ENCODE data around the gene CPTP. TPM values are rescaled to one million over a fixed set of nuclear protein-coding genes. Genes with fewer than 3 reads are reported as not detected.
"Not testable (repeated sequence)": the region's sequence is repeated elsewhere in the genome, so short reads cannot be mapped to it uniquely, and the experiment has no call there.

The CPTP gene
- total and polyA plus RNA-seq, 10 of the 15 experiments (the other 5 are each of a cell fraction or from before 2014, with no cell fraction given): 0.06 to 24.3 (median 10.0) TPM

- DNase-seq (ENCODE audit: low read depth, low spot score) (no peak), FAIRE-seq (no peak), ATAC-seq (no peak)
- peak; percentile 47 for TF ChIP-seq POLR2A (IDR thresholded peaks at IDR 0.05; ENCODE audit: low read depth, low read length)
- TF ChIP-seq SREBF1 (IDR thresholded peaks at IDR 0.05; ENCODE audit: low read length): no peak
- Histone ChIP-seq H3K27me3 (replicated peaks in 1 of 2; ENCODE audit: control insufficient read depth in 2 of 2, insufficient read depth in 2 of 2, low read length in 1 of 2) (no peaks in the 10 kb centered on the region), H3K4me2 (ENCODE audit: control insufficient read depth, insufficient read depth) (no peak overlapping the region), H3K36me3 (ENCODE audit: control insufficient read depth in 2 of 2, insufficient read depth in 2 of 2, low read length in 1 of 2) (peaks cover 3 to 40% of the 10 kb centered on the region in 2 experiments; a peak in 3 of 4 replicates), H4K20me1 (ENCODE audit: control insufficient read depth, insufficient read depth) (no peaks in the 10 kb centered on the region; the same call in 1 of the 2 replicates), H3K4me3 (no peak overlapping the region), H3K9ac (ENCODE audit: control insufficient read depth, insufficient read depth, low read length) (no peak overlapping the region), H3K9me3 (replicated peaks; ENCODE audit: control insufficient read depth, insufficient read depth, low read length) (no peaks in the 10 kb centered on the region), H3K4me1 (ENCODE audit: control insufficient read depth, insufficient read depth, low read length) (no peaks in the 10 kb centered on the region), H2AFZ (ENCODE audit: control insufficient read depth, low read depth, low read length) (no peak overlapping the region), H3K27ac (ENCODE audit: control insufficient read depth, insufficient read depth) (no peak overlapping the region), H3K79me2 (ENCODE audit: control insufficient read depth, insufficient read depth, low read length) (peaks cover 2% of the 10 kb centered on the region; the same call in 1 of the 2 replicates)
- RAD21 ChIA-PET (ENCODE audit: unreplicated experiment): no interaction called here
- WGBS (ENCODE audit: insufficient coverage, insufficient replicate concordance, low lambda C conversion rate, missing lambda C conversion rate): 92% methylated on average over 23 of the region's 23 CpGs
- intact Hi-C loops (cut with micrococcal nuclease; ENCODE audit: unreplicated experiment): no loop called here
- CTCF ChIA-PET: no interaction called here
- in situ Hi-C loops (cut with MboI): no loop called here
- POLR2A ChIA-PET: no interaction called here
- SMC1A ChIA-PET (ENCODE audit: uncharacterized antibody, unreplicated experiment): no interaction called here
- no TSS peak for BruUV-seq (replicated peaks)
Observed at GRCh38 chr1:1314678-1315335, 9.8 kb upstream of the CPTP start.

GRCh38 chr1:1315435-1315954 is 9.1 kb upstream of the CPTP start:
- H3K9ac ChIP-seq (ENCODE audit: control insufficient read depth, insufficient read depth, low read length): no peak overlapping the region
- intact Hi-C loops (cut with micrococcal nuclease; ENCODE audit: unreplicated experiment) (no loop called here), in situ Hi-C loops (cut with MboI) (no loop called here)
- FAIRE-seq: no peak
- WGBS (ENCODE audit: insufficient coverage, insufficient replicate concordance, low lambda C conversion rate, missing lambda C conversion rate): 82% methylated on average over 8 of the region's 26 CpGs
- H3K36me3 ChIP-seq (ENCODE audit: control insufficient read depth in 2 of 2, insufficient read depth in 2 of 2, low read length in 1 of 2): peaks cover 3 to 42% of the 10 kb centered on the region in 2 experiments; a peak in 3 of 4 replicates
- RAD21 ChIA-PET (ENCODE audit: unreplicated experiment): no interaction called here
- no peak overlapping the region for H3K27ac ChIP-seq (ENCODE audit: control insufficient read depth, insufficient read depth)
- SMC1A ChIA-PET (ENCODE audit: uncharacterized antibody, unreplicated experiment): no interaction called here
- POLR2A ChIA-PET: no interaction called here
- no TSS peak for BruUV-seq (replicated peaks)
- ATAC-seq: no peak
- TF ChIP-seq DPF2 (IDR thresholded peaks at IDR 0.05) (no peak), SIX5 (IDR thresholded peaks at IDR 0.05; ENCODE audit: low read depth, low read length, severe bottlenecking) (no peak), ZNF622 (IDR thresholded peaks at IDR 0.05) (no peak), CREB1 (IDR thresholded peaks at IDR 0.05; ENCODE audit: low read depth) (no peak)
- H3K4me3 ChIP-seq: no peak overlapping the region
- no peaks in the 10 kb centered on the region for H3K9me3 ChIP-seq (replicated peaks; ENCODE audit: control insufficient read depth, insufficient read depth, low read length)
- no peaks in the 10 kb centered on the region; the same call in 1 of the 2 replicates for H4K20me1 ChIP-seq (ENCODE audit: control insufficient read depth, insufficient read depth)
- peaks cover 2% of the 10 kb centered on the region; the same call in 1 of the 2 replicates for H3K79me2 ChIP-seq (ENCODE audit: control insufficient read depth, insufficient read depth, low read length)
- CTCF ChIA-PET: no interaction called here
- no peaks in the 10 kb centered on the region for H3K27me3 ChIP-seq (replicated peaks in 1 of 2; ENCODE audit: control insufficient read depth in 2 of 2, insufficient read depth in 2 of 2, low read length in 1 of 2)
- H3K4me1 ChIP-seq (ENCODE audit: control insufficient read depth, insufficient read depth, low read length): no peaks in the 10 kb centered on the region
- no peak overlapping the region for H3K4me2 ChIP-seq (ENCODE audit: control insufficient read depth, insufficient read depth)
- H2AFZ ChIP-seq (ENCODE audit: control insufficient read depth, low read depth, low read length): no peak overlapping the region
- DNase-seq (ENCODE audit: low read depth, low spot score): no peak

GRCh38 chr1:1316199-1316598 is 8.4 kb upstream of the CPTP start:
- peaks cover 3 to 41% of the 10 kb centered on the region in 2 experiments; a peak in 3 of 4 replicates for H3K36me3 ChIP-seq (ENCODE audit: control insufficient read depth in 2 of 2, insufficient read depth in 2 of 2, low read length in 1 of 2)
- H2AFZ ChIP-seq (ENCODE audit: control insufficient read depth, low read depth, low read length); H3K27ac ChIP-seq (ENCODE audit: control insufficient read depth, insufficient read depth); H3K4me1 ChIP-seq (ENCODE audit: control insufficient read depth, insufficient read depth, low read length); H3K4me3 ChIP-seq; FAIRE-seq; H3K79me2 ChIP-seq (ENCODE audit: control insufficient read depth, insufficient read depth, low read length); H3K9ac ChIP-seq (ENCODE audit: control insufficient read depth, insufficient read depth, low read length); CTCF ChIA-PET; H3K27me3 ChIP-seq (replicated peaks in 1 of 2; ENCODE audit: control insufficient read depth in 2 of 2, insufficient read depth in 2 of 2, low read length in 1 of 2); H3K4me2 ChIP-seq (ENCODE audit: control insufficient read depth, insufficient read depth); in situ Hi-C loops (cut with MboI); RAD21 ChIA-PET (ENCODE audit: unreplicated experiment); H3K9me3 ChIP-seq (replicated peaks; ENCODE audit: control insufficient read depth, insufficient read depth, low read length); intact Hi-C loops (cut with micrococcal nuclease; ENCODE audit: unreplicated experiment); SMC1A ChIA-PET (ENCODE audit: uncharacterized antibody, unreplicated experiment); POLR2A ChIA-PET; H4K20me1 ChIP-seq (ENCODE audit: control insufficient read depth, insufficient read depth); DNase-seq (ENCODE audit: low read depth, low spot score); BruUV-seq (replicated peaks); ATAC-seq: not testable (repeated sequence)
- 100% methylated on average over 8 of the region's 8 CpGs for WGBS (ENCODE audit: insufficient coverage, insufficient replicate concordance, low lambda C conversion rate, missing lambda C conversion rate)

All from GM12878 (cell line).